Medulla oblongata (tissue), 1 donor: ENCODE measurements around the gene RETREG1.

Experiments used
- DNase-seq: peaks from one replicate; pipeline ENCODE4 v3.0.0-alpha.2; 2015; ENCODE audit errors: extremely low spot score

The RETREG1 gene

GRCh38 chr5:16528382-16529110 lies 88.3 kb downstream of the RETREG1 start:
- DNase-seq = no peak

- no peak for DNase-seq
Observed at GRCh38 chr5:16525651-16526050, 91.1 kb downstream of the RETREG1 start.

- DNase-seq = no peak
Observed at GRCh38 chr5:16524286-16524685, 92.5 kb downstream of the RETREG1 start.

- DNase-seq = no peak
Observed at GRCh38 chr5:16521521-16522483, 95.0 kb downstream of the RETREG1 start.

DNA sequence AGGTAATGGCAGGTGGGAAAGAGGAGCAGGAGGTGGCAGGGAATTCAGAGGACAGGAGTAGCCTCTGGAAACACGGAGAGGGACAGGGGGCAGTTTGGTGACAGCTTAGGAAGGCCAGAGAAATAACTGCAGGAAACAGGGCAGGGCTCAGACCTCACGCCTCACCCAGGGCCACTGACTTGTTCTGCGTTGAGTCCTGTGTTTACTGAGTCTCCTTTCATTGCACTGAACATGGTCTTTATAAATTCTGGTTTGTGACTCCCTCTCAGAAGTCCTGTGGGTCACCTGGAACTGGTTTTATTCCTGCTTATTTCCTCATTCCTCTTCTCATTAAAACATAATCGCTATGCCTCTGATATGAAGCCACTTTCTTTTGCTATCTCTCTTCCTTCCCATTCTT lies 96.0 kb downstream of the RETREG1 start:
- DNase-seq = no peak

- no peak for DNase-seq
Observed at GRCh38 chr5:16519435-16519834, 97.4 kb downstream of the RETREG1 start.

DNA sequence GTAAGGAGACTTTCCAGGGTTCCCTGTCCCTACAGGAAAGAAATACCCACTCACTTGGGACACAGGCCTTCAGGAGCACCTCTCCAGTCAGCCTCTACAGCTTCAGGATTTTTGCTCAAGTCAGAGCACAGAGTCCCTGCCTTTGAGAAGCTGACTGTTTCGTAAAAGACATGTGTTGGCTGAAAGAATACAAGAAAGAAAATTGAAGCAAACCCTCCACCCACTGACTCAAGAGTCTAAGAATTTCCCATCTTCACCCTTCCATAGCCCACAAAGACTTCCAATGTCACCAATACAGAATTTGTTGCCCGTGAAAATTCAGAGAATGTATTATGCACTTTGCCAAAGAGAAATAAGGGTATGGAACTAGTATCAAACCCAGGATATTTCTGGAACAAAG lies 98.2 kb downstream of the RETREG1 start:
- no peak for DNase-seq

DNA sequence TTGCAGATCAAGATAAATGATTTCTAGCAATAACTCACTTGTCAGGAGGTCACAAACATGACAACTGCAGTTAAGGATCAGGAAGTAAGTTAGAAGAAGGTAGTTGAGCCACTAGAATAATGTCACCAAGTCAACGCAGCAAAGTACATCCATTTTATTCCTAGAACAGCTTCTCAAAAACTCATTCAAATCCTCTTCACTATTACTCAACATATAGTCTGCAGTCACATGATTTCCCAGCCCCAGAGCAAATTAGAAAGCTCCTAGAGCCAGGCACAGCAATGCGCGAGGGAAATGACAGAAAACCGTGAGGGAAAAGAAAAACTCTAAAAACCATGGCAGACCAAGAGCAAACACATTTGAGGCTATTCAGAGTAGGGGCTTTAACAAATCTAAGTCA lies 101.3 kb downstream of the RETREG1 start:
- DNase-seq = no peak

DNA sequence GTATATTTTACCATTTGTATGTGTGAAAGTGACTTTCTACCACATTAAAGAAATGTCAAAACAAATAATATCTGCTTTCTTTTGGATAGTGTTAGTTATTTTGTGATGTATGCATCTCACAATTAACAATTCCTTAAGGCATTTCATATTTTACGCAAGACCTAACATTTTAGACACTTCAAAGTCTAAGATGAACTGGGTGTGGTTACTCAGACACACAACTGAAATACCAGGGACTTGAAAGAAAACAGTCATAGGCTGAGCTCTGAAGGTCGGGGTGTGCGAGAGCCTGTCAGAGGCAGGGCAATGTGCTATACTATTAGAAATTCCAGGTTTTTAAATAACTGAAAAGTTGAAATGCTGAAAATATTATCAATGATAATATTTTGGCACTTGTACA lies 106.7 kb downstream of the RETREG1 start:
- no peak for DNase-seq

GRCh38 chr5:16508730-16509531 lies 107.9 kb downstream of the RETREG1 start:
- DNase-seq = no peak

DNA sequence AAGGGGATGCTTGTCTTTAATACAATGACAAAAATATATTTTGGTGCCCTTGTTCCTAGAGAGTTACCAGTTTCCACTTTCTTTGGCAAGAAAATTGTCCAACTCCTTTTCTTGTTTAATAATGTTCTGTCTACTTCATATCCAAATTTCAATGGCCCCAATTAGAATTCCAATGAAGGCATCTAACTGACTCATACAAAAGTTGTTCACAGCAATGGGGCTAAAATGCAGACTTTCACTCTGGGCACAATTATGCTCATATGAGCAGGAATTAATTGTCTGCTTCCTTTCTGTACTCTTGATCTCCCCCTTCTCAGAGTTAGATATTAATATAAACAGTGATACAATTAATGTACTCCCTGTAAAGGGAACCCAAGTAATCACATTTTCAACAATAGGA lies 109.1 kb downstream of the RETREG1 start:
- DNase-seq = peak; percentile 27

GRCh38 chr5:16505904-16506303 lies 110.9 kb downstream of the RETREG1 start:
- no peak for DNase-seq

- no peak for DNase-seq
Observed at GRCh38 chr5:16505140-16505891, 111.5 kb downstream of the RETREG1 start.

GRCh38 chr5:16504571-16504970 lies 112.2 kb downstream of the RETREG1 start:
- no peak for DNase-seq

GRCh38 chr5:16502866-16503265 lies 113.9 kb downstream of the RETREG1 start:
- no peak for DNase-seq

GRCh38 chr5:16500024-16500423 lies 116.8 kb downstream of the RETREG1 start:
- DNase-seq = no peak

- DNase-seq = no peak
Observed at GRCh38 chr5:16497546-16497945, 119.3 kb downstream of the RETREG1 start.

- no peak for DNase-seq
Observed at GRCh38 chr5:16493261-16493660, 123.5 kb downstream of the RETREG1 start.

DNA sequence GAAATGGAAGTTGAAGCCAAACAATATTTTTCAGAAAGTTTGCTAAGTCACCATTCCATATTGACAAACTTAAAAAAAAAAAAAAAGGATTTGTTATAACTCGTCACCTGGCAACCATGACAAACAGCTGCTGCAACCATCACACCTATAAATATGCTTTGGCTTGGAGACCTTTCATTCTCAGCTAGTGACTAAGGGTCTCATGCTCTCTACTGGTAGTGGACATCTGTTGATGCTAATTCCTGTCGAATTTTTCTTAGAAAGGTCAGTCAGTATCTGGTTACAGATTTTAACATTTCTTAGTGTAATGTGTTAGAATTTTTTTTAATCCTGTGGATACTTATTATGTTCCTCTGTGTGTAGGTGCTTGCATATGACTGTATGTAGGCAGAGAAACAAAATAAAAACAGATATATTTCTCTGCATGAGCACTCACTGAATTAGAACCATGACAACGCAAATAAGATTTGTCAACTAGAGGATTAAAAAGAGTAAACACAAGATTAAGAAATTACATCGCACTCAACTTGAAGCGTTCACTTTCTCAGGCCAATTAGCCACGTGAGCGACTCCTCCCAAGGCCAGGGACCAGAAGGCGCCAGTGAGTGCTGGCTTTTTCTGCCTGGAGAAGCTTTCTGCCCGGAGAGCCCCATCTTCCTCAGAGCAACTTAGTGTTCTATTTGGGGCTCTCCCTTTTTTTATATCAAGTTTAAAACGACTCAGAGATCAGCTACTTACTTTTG lies 124.2 kb downstream of the RETREG1 start:
- peak; percentile 46 for DNase-seq

DNA sequence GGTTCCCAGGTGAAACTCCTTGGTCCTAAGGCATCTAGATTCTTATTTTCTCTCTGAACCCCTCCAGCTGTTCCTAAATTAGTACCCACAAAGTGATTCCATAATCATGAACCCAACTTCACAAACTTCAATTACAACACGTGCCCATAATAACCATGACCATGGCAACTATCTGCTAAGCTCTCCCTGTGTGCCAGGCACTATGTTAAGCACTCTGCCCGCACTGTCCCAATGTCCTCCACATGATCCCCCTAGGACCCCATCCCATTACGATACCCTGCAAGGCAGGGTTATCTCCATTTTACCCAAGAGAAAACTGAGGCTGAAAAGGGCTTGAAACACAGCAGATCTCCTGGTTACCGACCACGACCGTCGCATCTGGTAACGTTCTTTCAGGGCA lies 125.9 kb downstream of the RETREG1 start:
- no peak for DNase-seq
